H9 (cell line): ENCODE measurements around the gene MAD1L1. TPM values are rescaled to one million over a fixed set of nuclear protein-coding genes. Genes with fewer than 3 reads are reported as not detected.

Source experiments
- DNase-seq: peaks from one replicate; pipeline ENCODE4 v3.0.0-alpha.2; 2017
- H2AFZ ChIP-seq: one replicate; pipeline ENCODE4 v1.6.1; 2013; ENCODE audit warnings: mild to moderate bottlenecking, low read length, control low read depth, moderate library complexity
- H2AK5ac ChIP-seq: 2 replicates; pipeline ENCODE4 v1.6.1; 2013; ENCODE audit warnings: low read length, control low read depth, mixed read lengths; ENCODE audit not compliant: insufficient read length
- H2BK120ac ChIP-seq: one replicate; pipeline ENCODE4 v1.6.1; 2013; ENCODE audit warnings: low read depth, mild to moderate bottlenecking, low read length, control low read depth, inconsistent platforms; ENCODE audit not compliant: poor library complexity, severe bottlenecking
- H2BK12ac ChIP-seq: 2 replicates; pipeline ENCODE4 v1.6.1; 2013; ENCODE audit warnings: low read length, control low read depth, mixed read lengths, low read depth; ENCODE audit not compliant: insufficient read length
- H2BK15ac ChIP-seq: 2 replicates; pipeline ENCODE4 v1.6.1; 2013; ENCODE audit warnings: low read depth, low read length, control low read depth
- H2BK20ac ChIP-seq: one replicate; pipeline ENCODE4 v1.6.1; 2013; ENCODE audit warnings: low read depth, mild to moderate bottlenecking, low read length, control low read depth, inconsistent platforms; ENCODE audit not compliant: poor library complexity, severe bottlenecking
- H2BK5ac ChIP-seq: 2 replicates; pipeline ENCODE4 v1.6.1; 2013; ENCODE audit warnings: low read length, control low read depth, mixed read lengths; ENCODE audit not compliant: insufficient read length
- H3K14ac ChIP-seq: 2 replicates; pipeline ENCODE4 v1.6.1; 2013; ENCODE audit warnings: low read length, control low read depth; ENCODE audit not compliant: insufficient read depth
- H3K18ac ChIP-seq: 2 replicates; pipeline ENCODE4 v1.6.1; 2013; ENCODE audit warnings: low read depth, mild to moderate bottlenecking, mixed read lengths, low read length, control low read depth; ENCODE audit not compliant: insufficient read length
- H3K23ac ChIP-seq: 2 replicates; pipeline ENCODE4 v1.6.1; 2013; ENCODE audit warnings: low read length, control low read depth, mixed read lengths, low read depth; ENCODE audit not compliant: insufficient read length
- H3K23me2 ChIP-seq: 2 replicates; pipeline ENCODE4 v1.6.1; 2013; ENCODE audit warnings: low read depth, mild to moderate bottlenecking, mixed read lengths, low read length, control low read depth; ENCODE audit not compliant: insufficient read length, poor library complexity, severe bottlenecking
- H3K27ac ChIP-seq: 2 replicates; pipeline ENCODE4 v1.5.1; 2013; ENCODE audit warnings: low read length, control low read depth, mixed read lengths, low read depth; ENCODE audit not compliant: insufficient read length
- H3K27me3 ChIP-seq: 2 replicates; pipeline ENCODE4 v1.6.1; 2013; ENCODE audit warnings: low read length, control low read depth, inconsistent platforms; ENCODE audit not compliant: insufficient read depth
- H3K4ac ChIP-seq: 2 replicates; pipeline ENCODE4 v1.6.1; 2013; ENCODE audit warnings: low read depth, mild to moderate bottlenecking, control low read depth, inconsistent platforms, low read length, moderate library complexity
- H3K4me1 ChIP-seq: 2 replicates; pipeline ENCODE4 v1.6.1; 2013; ENCODE audit warnings: low read length, control low read depth, inconsistent platforms; ENCODE audit not compliant: insufficient read depth
- H3K4me2 ChIP-seq: 2 replicates; pipeline ENCODE4 v1.6.1; 2013; ENCODE audit warnings: low read length, control low read depth, mixed read lengths; ENCODE audit not compliant: insufficient read length, insufficient read depth
- H3K56ac ChIP-seq: 2 replicates; pipeline ENCODE4 v1.6.1; 2013; ENCODE audit warnings: low read depth, mild to moderate bottlenecking, mixed read lengths, low read length, control low read depth; ENCODE audit not compliant: insufficient read length
- H3K79me1 ChIP-seq: 2 replicates; pipeline ENCODE4 v1.6.1; 2013; ENCODE audit warnings: low read depth, mild to moderate bottlenecking, moderate library complexity, low read length, control low read depth, inconsistent platforms; ENCODE audit not compliant: insufficient read depth, poor library complexity, severe bottlenecking
- H3K79me2 ChIP-seq: 2 replicates; pipeline ENCODE4 v1.6.1; 2013; ENCODE audit warnings: low read length, control low read depth, inconsistent platforms; ENCODE audit not compliant: insufficient read depth
- H3K9ac ChIP-seq: 2 replicates; pipeline ENCODE4 v1.6.1; 2013; ENCODE audit warnings: low read length, control low read depth, mixed read lengths; ENCODE audit not compliant: insufficient read length; ENCODE audit errors: extremely low read depth
- H3K9me3 ChIP-seq: one replicate; pipeline ENCODE4 v1.6.1; 2013; ENCODE audit warnings: low read depth, low read length, inconsistent platforms; ENCODE audit not compliant: control insufficient read depth
- H3T11ph ChIP-seq: one replicate; pipeline ENCODE4 v1.6.1; 2013; ENCODE audit warnings: mild to moderate bottlenecking, low read length, control low read depth, inconsistent platforms
- H4K20me1 ChIP-seq: one replicate; pipeline ENCODE4 v1.6.1; 2013; ENCODE audit not compliant: control insufficient read depth, insufficient read length, insufficient read depth
- H4K5ac ChIP-seq: 2 replicates; pipeline ENCODE4 v1.6.1; 2013; ENCODE audit warnings: low read depth, mild to moderate bottlenecking, mixed read lengths, low read length, control low read depth; ENCODE audit not compliant: insufficient read length
- H4K8ac ChIP-seq: replicated peaks from 2 replicates; pipeline ENCODE4 v1.6.1; 2013; ENCODE audit warnings: low read length, control low read depth, mixed read lengths, low read depth; ENCODE audit not compliant: insufficient read length
- H4K91ac ChIP-seq: 2 replicates; pipeline ENCODE4 v1.6.1; 2013; ENCODE audit warnings: low read depth, mild to moderate bottlenecking, moderate library complexity, mixed read lengths, low read length, control low read depth; ENCODE audit not compliant: insufficient read length
- H3K27ac Mint-ChIP-seq, 3 experiments: 2 replicates in 2 of 3; 3 replicates in 1 of 3; pipeline ENCODE4 v1.8.0; 2020 to 2021; ENCODE audit warnings: mixed read lengths in 3 of 3, mild to moderate bottlenecking in 1 of 3, moderate library complexity in 1 of 3
- H3K27me3 Mint-ChIP-seq: 2 replicates; pipeline ENCODE4 v1.8.0; 2021; ENCODE audit warnings: low read depth, mild to moderate bottlenecking, moderate library complexity, mixed read lengths
- H3K36me3 Mint-ChIP-seq, 3 experiments: 2 replicates in 2 of 3; 3 replicates in 1 of 3; pipeline ENCODE4 v1.8.0; 2020 to 2021; ENCODE audit warnings: low read depth in 3 of 3, mixed read lengths in 3 of 3; ENCODE audit not compliant: insufficient read depth in 1 of 3
- H3K4me1 Mint-ChIP-seq, 2 experiments: 2 replicates each; pipeline ENCODE4 v1.8.0; 2020; ENCODE audit warnings: mixed read lengths in 2 of 2
- H3K4me3 Mint-ChIP-seq, 2 experiments: 2 replicates in 1 of 2; 3 replicates in 1 of 2; pipeline ENCODE4 v1.8.0; 2020 to 2021; ENCODE audit warnings: mild to moderate bottlenecking in 2 of 2, mixed read lengths in 2 of 2, moderate library complexity in 1 of 2
- H3K9me3 Mint-ChIP-seq, 2 experiments: 2 replicates in 1 of 2; 3 replicates in 1 of 2; pipeline ENCODE4 v1.8.0; 2020; ENCODE audit warnings: mild to moderate bottlenecking in 2 of 2, mixed read lengths in 2 of 2, moderate library complexity in 1 of 2
- WGBS: extraction: QIAGEN DNeasy Blood & Tissue Kit; methylation state at CpG from one replicate; pipeline ENCODE4 v1.1.7; 2013; ENCODE audit warnings: missing lambda C conversion rate, low lambda C conversion rate, mixed read lengths; ENCODE audit not compliant: insufficient read length; ENCODE audit errors: extremely low coverage; 5-methylcytosine and 5-hydroxymethylcytosine counted together
- total RNA-seq: library from RNA; stranded (reverse); gene quantifications from 2 replicates; pipeline ENCODE4 v1.2.1, GENCODE V29; 2021
- TF ChIP-seq, protein P1 (sequence below): fragments of 200-600 bp; sonication (generic); conservative IDR thresholded peaks from 3 replicates; pipeline ENCODE4 v1.8.0; 2021; ENCODE audit warnings: antibody characterized with exemption, mild to moderate bottlenecking

The MAD1L1 gene
- total RNA-seq, 1 experiment from 2014 or later: 39.0 TPM

DNA sequence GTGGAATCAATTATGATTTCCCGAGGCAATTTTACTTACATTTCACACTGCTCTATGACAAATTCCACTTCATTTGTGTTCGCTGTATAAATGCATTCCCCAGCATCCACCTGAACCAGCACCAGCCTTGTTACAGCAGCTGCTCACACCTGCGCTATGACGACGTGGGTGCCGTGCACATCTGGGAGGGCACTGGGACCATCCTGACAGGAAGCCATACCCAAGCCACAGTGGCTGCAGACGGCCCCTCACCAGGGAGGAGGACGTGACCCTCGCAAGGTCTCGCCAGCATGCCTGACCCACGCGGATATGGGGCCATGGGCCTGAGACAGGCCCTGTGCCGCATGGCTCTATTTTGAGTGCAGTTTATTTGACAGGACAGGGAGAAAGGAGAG is 201.3 kb downstream of the MAD1L1 start:
- Histone ChIP-seq H3K14ac (no peak overlapping the region; the same call in 1 of the 2 replicates), H3K27ac (no peak overlapping the region), H2BK5ac (no peak overlapping the region), H2BK20ac (no peak overlapping the region), H2BK12ac (no peak overlapping the region), H3K79me2 (no peaks in the 10 kb centered on the region), H2AK5ac (no peak overlapping the region), H2BK120ac (no peak overlapping the region), H4K91ac (no peak overlapping the region), H3K56ac (no peak overlapping the region), H3K23me2 (no peaks in the 10 kb centered on the region), H3K9me3 (no peaks in the 10 kb centered on the region), H3K27me3 (no peaks in the 10 kb centered on the region), H4K20me1 (no peaks in the 10 kb centered on the region), H3K4me2 (no peak overlapping the region), H2BK15ac (no peak overlapping the region), H3K4ac (no peak overlapping the region), H4K8ac (no peak overlapping the region), H3K23ac (no peak overlapping the region), H3K79me1 (no peaks in the 10 kb centered on the region), H4K5ac (no peak overlapping the region), H3K9ac (no peak overlapping the region), H3K4me1 (no peaks in the 10 kb centered on the region), H3K18ac (no peak overlapping the region), H3T11ph (no peak overlapping the region), H2AFZ (no peak overlapping the region)
- Mint-ChIP-seq H3K36me3 (peaks cover 0 to 5% (median 2%) of the 10 kb centered on the region in 3 experiments; a peak in 5 of 7 replicates), H3K4me1 (peaks cover 21 to 23% of the 10 kb centered on the region in 2 experiments), H3K27ac (peak overlapping the region; percentile 20 to 52 (median 48); a peak in 5 of 7 replicates), H3K4me3 (no peak overlapping the region), H3K9me3 (peaks cover under 1 to 8% of the 10 kb centered on the region in 2 experiments; a peak in 4 of 5 replicates), H3K27me3 (no peaks in the 10 kb centered on the region; the same call in 1 of the 2 replicates)
- WGBS: no CpG with 5 or more reads among the region's 13 CpGs
- TF ChIP-seq, protein P1, sequence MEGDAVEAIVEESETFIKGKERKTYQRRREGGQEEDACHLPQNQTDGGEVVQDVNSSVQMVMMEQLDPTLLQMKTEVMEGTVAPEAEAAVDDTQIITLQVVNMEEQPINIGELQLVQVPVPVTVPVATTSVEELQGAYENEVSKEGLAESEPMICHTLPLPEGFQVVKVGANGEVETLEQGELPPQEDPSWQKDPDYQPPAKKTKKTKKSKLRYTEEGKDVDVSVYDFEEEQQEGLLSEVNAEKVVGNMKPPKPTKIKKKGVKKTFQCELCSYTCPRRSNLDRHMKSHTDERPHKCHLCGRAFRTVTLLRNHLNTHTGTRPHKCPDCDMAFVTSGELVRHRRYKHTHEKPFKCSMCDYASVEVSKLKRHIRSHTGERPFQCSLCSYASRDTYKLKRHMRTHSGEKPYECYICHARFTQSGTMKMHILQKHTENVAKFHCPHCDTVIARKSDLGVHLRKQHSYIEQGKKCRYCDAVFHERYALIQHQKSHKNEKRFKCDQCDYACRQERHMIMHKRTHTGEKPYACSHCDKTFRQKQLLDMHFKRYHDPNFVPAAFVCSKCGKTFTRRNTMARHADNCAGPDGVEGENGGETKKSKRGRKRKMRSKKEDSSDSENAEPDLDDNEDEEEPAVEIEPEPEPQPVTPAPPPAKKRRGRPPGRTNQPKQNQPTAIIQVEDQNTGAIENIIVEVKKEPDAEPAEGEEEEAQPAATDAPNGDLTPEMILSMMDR: no peak
- no peak for DNase-seq
